NCI-H446 treated with DMSO at 0.1 percent for 48 hours (cell line): ENCODE data around the gene PDE8B.
"Not testable (repeated sequence)": the region's sequence is repeated elsewhere in the genome, so short reads cannot be mapped to it uniquely, and the experiment has no call there.

ENCODE experiments used
- DNase-seq: peaks from one replicate; lab custom pipeline; 2025; lab: John Stamatoyannopoulos, UW

Gene PDE8B

GRCh38 chr5:77449277-77449676 lies 238.8 kb downstream of the PDE8B start:
- peak; percentile 44 for DNase-seq

DNA sequence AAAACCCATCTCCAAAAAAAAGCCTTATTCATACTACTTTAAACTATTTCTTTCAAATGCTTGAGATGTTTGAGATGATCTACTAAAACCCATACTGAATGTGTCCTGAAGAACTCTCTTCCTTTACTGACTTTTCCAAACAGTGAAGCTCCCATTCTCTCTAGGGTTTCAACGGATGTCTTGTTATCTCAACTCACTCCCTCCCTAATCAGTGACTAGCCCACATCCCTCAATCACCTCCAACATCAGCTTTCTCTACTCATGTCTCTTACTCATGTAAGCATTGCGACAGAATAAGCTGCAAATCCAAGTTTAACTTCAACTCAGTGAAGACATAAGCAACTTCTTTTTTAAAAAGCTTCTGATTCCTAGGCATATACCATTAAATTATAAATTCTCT lies 239.5 kb downstream of the PDE8B start:
- DNase-seq = no peak

DNA sequence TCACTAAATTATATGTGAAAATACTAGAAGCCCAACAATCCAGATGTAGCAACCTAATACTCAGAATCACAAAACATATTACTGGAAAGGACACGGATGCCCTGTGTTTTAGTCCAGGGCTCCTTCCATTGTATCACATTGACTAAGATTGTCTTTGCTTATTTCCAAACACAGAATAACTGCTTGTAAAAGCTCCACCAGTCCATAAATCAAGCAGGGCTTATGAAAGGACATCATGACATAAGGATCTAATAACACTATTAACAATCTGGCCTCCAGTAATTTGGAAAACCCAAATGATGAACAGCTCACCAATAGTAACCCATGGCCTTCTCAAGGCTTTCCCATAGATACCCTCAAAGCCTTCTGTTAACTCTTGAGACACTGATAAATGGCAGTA lies 241.9 kb downstream of the PDE8B start:
- no peak for DNase-seq

- no peak for DNase-seq
Measured at GRCh38 chr5:77454123-77454522, 243.6 kb downstream of the PDE8B start.

- DNase-seq = no peak
Measured at GRCh38 chr5:77461287-77461686, 250.8 kb downstream of the PDE8B start.

- no peak for DNase-seq
Measured at GRCh38 chr5:77463905-77464304, 253.4 kb downstream of the PDE8B start.

GRCh38 chr5:77468875-77469274 lies 258.4 kb downstream of the PDE8B start:
- not testable (repeated sequence) for DNase-seq

DNA sequence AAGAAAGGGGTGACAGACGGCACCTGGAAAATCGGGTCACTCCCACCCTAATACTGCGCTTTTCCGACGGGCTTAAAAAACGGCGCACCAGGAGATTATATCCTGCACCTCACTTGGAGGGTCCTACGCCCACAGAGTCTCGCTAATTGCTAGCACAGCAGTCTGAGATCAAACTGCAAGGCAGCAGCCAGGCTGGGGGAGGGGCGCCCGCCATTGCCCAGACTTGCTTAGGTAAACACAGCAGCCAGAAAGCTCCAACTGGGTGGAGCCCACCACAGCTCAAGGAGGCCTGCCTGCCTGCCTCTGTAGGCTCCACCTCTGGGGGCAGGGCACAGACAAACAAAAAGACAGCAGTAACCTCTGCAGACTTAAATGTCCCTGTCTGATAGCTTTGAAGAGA lies 264.6 kb downstream of the PDE8B start:
- not testable (repeated sequence) for DNase-seq
